Fibroblast of pulmonary artery (primary cell): ENCODE results near the gene VAMP7.

Experiments used
- DNase-seq: peaks from one replicate; pipeline ENCODE4 v3.0.0-alpha.2; 2010; ENCODE audit warnings: low read depth
- H3K4me3 ChIP-seq: replicated peaks from 2 replicates; pipeline ENCODE4 v1.5.1; 2011; ENCODE audit warnings: low read depth, mild to moderate bottlenecking, control low read depth, low read length, moderate library complexity
- CTCF ChIP-seq: IDR thresholded peaks from 2 replicates; pipeline ENCODE4 v1.5.1; 2011; ENCODE audit warnings: mild to moderate bottlenecking, control low read depth, low read length, inconsistent platforms; ENCODE audit errors: missing control alignments

The VAMP7 gene

GRCh38 chrX:155954793-155955192 lies 73.6 kb downstream of the VAMP7 start:
- no peak overlapping the region for H3K4me3 ChIP-seq
- no peak for DNase-seq
- TF ChIP-seq CTCF: no peak

DNA sequence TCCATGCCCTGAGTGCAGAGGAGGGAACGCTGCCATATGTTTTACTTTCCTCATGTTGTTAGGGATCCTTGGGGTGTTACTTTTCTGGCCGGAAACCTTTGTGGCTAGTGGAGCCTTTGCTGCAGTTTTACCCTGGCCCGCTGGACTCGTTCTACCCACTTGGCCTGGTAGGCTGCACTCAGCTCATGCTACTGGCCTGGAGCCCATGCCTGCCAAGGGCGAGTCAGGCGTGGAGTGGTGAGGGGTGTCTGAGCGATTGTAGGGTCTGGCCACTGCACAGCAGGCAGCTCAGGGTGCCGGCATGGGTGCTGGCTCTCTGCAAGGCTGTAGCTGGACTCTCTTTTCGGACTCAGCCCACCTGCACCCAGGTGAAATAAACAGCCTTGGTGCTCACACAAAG lies 75.0 kb downstream of the VAMP7 start:
- no peak for TF ChIP-seq CTCF
- no peak overlapping the region for H3K4me3 ChIP-seq
- DNase-seq: no peak

- TF ChIP-seq CTCF: no peak
- no peak overlapping the region for H3K4me3 ChIP-seq
- no peak for DNase-seq
Observed at GRCh38 chrX:155956649-155957048, 75.5 kb downstream of the VAMP7 start.

GRCh38 chrX:155957843-155958242 lies 76.7 kb downstream of the VAMP7 start:
- TF ChIP-seq CTCF: no peak
- DNase-seq: no peak
- no peak overlapping the region for H3K4me3 ChIP-seq

GRCh38 chrX:155959018-155959587 lies 78.0 kb downstream of the VAMP7 start:
- no peak for TF ChIP-seq CTCF
- no peak overlapping the region for H3K4me3 ChIP-seq
- no peak for DNase-seq

DNA sequence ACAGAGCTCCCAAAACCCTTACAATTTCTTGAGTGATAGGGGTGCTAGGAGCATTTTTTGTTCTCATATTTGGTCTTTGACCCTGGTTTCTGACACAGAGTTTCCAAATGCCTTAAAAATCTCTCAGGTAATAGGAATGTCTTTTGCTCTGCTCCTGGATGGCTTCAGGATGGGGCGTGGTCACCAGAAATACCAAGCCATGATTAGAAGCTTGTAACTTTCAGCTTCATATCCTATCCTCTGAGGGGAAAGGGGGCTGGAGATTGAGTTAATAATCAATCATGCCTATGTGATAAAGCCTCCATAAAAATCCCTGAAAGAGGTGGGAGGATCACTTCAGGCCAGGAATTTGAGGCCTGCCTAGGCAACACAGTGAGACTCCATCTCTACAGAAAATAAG lies 81.8 kb downstream of the VAMP7 start:
- TF ChIP-seq CTCF: no peak
- no peak for DNase-seq
- no peak overlapping the region for H3K4me3 ChIP-seq

- TF ChIP-seq CTCF: peak; percentile 2
- no peak overlapping the region for H3K4me3 ChIP-seq
- DNase-seq: peak; percentile 7
Observed at GRCh38 chrX:155966876-155967275, 85.7 kb downstream of the VAMP7 start.
